Tracheal epithelial cell (primary cell): ENCODE results near the gene DMRTC1. TPM values are rescaled to one million over a fixed set of nuclear protein-coding genes. Genes with fewer than 3 reads are reported as not detected.

Experiments used
- total RNA-seq: library from RNA; depleted of rRNA; stranded (reverse); fragments of >200 nt; gene quantifications from 2 replicates; pipeline ENCODE4 v1.2.1, GENCODE V29; 2014

DMRTC1 gene, protein sequence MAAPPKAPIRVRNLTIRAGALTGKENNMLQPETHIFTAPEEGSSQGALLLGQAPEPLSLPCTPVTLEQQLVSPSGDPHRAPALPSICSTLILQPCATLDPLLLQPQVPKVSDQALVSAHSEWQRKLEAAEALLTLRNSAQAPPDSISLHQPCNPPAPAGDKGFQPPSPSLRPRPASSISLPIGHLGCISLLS
- total RNA-seq, result not detected in 2 replicates

DNA sequence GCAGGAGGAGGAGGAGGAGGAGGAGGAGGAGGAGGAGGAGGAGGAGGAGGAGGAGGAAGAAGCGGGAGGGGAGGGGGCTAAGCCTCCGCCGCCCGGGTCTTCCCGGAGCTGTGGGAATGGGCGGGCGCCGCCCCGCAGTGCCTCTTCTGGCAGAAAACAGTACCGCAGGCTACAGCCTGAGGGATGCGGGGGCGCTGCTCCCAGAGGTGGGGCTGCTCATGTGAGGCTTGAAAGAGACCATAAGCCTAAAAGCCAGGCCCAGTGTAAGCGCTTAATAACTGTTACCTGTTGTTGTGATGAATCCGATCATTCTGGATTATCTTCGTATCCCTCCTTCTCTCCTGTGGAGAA is at the start of gene DMRTC1:
Gene DMRTC1 (minus strand): TSS at position 19 of the 351 bp plus-strand sequence. CDS start 68,143 bp downstream, outside the sequence.

DNA sequence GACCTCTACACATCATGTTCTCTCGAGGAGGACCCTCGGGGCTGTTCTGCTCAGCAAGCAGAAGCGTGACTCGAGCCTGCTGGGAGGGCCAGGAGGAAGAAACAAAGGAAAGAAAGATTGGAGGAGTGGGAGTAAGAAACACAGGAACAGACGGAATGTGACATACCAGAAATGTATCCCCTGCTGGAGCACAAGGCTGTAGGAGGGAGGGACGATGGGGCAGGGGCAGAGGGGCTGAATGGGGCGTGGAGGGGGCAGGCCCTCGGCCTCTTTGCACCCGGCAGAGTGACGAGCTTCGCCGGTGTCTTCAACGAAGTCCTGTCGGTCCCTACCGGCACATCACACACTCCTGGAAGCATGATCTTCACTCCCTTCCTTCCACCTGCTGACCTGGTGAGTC is 5.7 kb downstream of the DMRTC1 start, which contains the start of gene FAM236A:
Gene FAM236A (plus strand): TSS at position 301 of the 400 bp plus-strand sequence. CDS start 57 bp downstream, at position 358.

DNA sequence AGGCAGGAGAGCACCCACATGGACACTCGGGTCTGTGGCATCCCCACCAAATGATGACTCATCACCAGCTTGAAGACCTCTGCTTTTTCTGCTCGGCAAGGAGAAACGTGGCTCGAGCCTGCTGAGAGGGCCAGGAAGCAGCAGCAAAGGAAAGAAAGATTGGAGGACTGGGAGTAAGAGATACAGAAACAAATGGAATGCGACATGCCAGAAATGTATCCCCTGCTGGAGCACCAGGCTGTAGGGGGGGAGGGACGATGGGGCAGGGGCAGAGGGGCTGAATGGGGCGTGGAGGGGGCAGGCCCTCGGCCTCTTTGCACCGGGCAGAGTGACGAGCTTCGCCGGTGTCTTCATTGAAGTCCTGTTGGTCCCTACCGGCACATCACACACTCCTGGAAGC is 31.3 kb downstream of the DMRTC1 start, which contains the start of gene FAM236C:
Gene FAM236C (plus strand): TSS at position 301 of the 400 bp plus-strand sequence. CDS start 100 bp downstream, outside the sequence.

Other genes starting within 250 kb of the DMRTC1 start
- 12.8 and 14.9 TPM in 2 replicates for gene PHKA1, start 229.5 kb downstream of the DMRTC1 start, total RNA-seq
- gene DMRTC1B, start 166.9 kb downstream of the DMRTC1 start, total RNA-seq, result not detected in 2 replicates
- not detected in 2 replicates for gene FAM236B, start 161.2 kb downstream of the DMRTC1 start, total RNA-seq
- not detected in 2 replicates for gene FAM236D, start 135.6 kb downstream of the DMRTC1 start, total RNA-seq
- gene FAM236C, start 31.2 kb downstream of the DMRTC1 start, total RNA-seq, result not detected in 2 replicates
- gene FAM236A, start 5.6 kb downstream of the DMRTC1 start, total RNA-seq, result not detected in 2 replicates
- not detected in 2 replicates for gene PABPC1L2B, start 59.1 kb upstream of the DMRTC1 start, total RNA-seq
- gene PABPC1L2A, start 135.7 kb upstream of the DMRTC1 start, total RNA-seq, result not detected in 2 replicates